Activated CD4-positive, alpha-beta memory T cell treated with anti-CD3 and anti-CD28 coated beads for 36 hours (primary cell): ENCODE measurements around the gene WNT7A. TPM values are rescaled to one million over a fixed set of nuclear protein-coding genes. Genes with fewer than 3 reads are reported as not detected.

Experiments
- CTCF ChIA-PET: fragments of 350-600 bp; sonication (Branson Sonifier 250); formaldehyde crosslinking; loops from one replicate; lab custom pipeline; 2021; ENCODE audit warnings: antibody characterized with exemption, inconsistent platforms; lab: Charles Lee
- POLR2A ChIA-PET: fragments of 350-600 bp; sonication (Branson Sonifier 250); formaldehyde crosslinking; loops from one replicate; lab custom pipeline; 2021; ENCODE audit warnings: antibody characterized with exemption; lab: Charles Lee
- DNase-seq: peaks from one replicate; pipeline ENCODE4 v3.0.0-alpha.2; 2020
- H3K27ac Mint-ChIP-seq: one replicate; pipeline ENCODE4 v1.8.0; 2021; ENCODE audit warnings: mixed read lengths
- H3K27me3 Mint-ChIP-seq: one replicate; pipeline ENCODE4 v1.8.0; 2021; ENCODE audit warnings: mixed read lengths
- H3K36me3 Mint-ChIP-seq: one replicate; pipeline ENCODE4 v1.8.0; 2021; ENCODE audit warnings: mixed read lengths
- H3K4me1 Mint-ChIP-seq: one replicate; pipeline ENCODE4 v1.8.0; 2021; ENCODE audit warnings: low read depth, mixed read lengths
- H3K4me3 Mint-ChIP-seq: one replicate; pipeline ENCODE4 v1.8.0; 2021; ENCODE audit warnings: mild to moderate bottlenecking, mixed read lengths
- H3K9me3 Mint-ChIP-seq: one replicate; pipeline ENCODE4 v1.8.0; 2021; ENCODE audit warnings: mixed read lengths
- intact Hi-C: fragments of 100-400 bp; cut with micrococcal nuclease; formaldehyde crosslinking; loops from one replicate; pipeline ENCODE4 v1.15.1; 2023
- total RNA-seq, 2 experiments: library from RNA; stranded (reverse); gene quantifications; one replicate each; pipeline ENCODE4 v1.2.3, GENCODE V29; 2021

WNT7A gene
- total RNA-seq, 2 experiments from 2014 or later, result 0.29 to 0.33 TPM

GRCh38 chr3:13822042-13822441, 57.8 kb downstream of the WNT7A start:
- Mint-ChIP-seq H3K4me1 (peaks cover 9% of the 10 kb centered on the region), H3K27me3 (no peaks in the 10 kb centered on the region), H3K4me3 (no peak overlapping the region), H3K27ac (peak overlapping the region; percentile 43), H3K9me3 (peaks cover 8% of the 10 kb centered on the region), H3K36me3 (peaks cover 20% of the 10 kb centered on the region)
- CTCF ChIA-PET, result no interaction called here
- DNase-seq, result peak; percentile 29
- intact Hi-C loops, result no loop called here
- POLR2A ChIA-PET, result interaction anchor here (0.6 kb wide), 1 partner anchor 115 kb away, joined by 3 read pairs; no protein-coding TSS in a partner anchor

DNA sequence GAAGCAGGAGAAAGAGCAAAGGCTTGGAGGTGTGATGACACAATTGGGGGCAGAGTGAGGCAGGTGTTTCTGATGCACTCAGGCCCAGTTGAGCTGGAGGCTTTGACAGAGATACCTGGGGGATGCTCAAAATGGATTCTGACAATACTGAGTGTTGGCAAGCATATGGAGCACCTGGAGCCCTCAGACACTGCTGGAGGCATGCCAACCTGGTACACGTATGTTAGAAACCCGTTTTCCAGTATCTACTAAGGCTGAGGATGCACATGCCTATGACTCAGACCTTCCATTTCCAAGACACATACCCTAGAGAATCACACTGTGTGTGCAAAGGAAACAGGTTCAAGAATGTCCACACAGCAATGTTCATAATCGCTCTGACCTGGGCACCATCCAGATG, 58.7 kb downstream of the WNT7A start:
- H3K4me3 Mint-ChIP-seq, result no peak overlapping the region
- H3K27me3 Mint-ChIP-seq, result no peaks in the 10 kb centered on the region
- CTCF ChIA-PET, result no interaction called here
- intact Hi-C loops, result no loop called here
- H3K27ac Mint-ChIP-seq, result peak overlapping the region; percentile 14
- POLR2A ChIA-PET, result no interaction called here
- no peak for DNase-seq
- H3K36me3 Mint-ChIP-seq, result peaks cover 29% of the 10 kb centered on the region
- peaks cover 8% of the 10 kb centered on the region for H3K9me3 Mint-ChIP-seq
- peaks cover 9% of the 10 kb centered on the region for H3K4me1 Mint-ChIP-seq

GRCh38 chr3:13818919-13819318, 61.0 kb downstream of the WNT7A start:
- Mint-ChIP-seq H3K36me3 (peaks cover 46% of the 10 kb centered on the region), H3K27me3 (no peaks in the 10 kb centered on the region), H3K27ac (no peak overlapping the region), H3K4me1 (peaks cover 9% of the 10 kb centered on the region), H3K9me3 (peaks cover 8% of the 10 kb centered on the region), H3K4me3 (no peak overlapping the region)
- ChIA-PET POLR2A (no interaction called here), CTCF (no interaction called here)
- intact Hi-C loops, result no loop called here
- DNase-seq, result no peak

GRCh38 chr3:13815088-13815683, 64.7 kb downstream of the WNT7A start:
- ChIA-PET POLR2A (no interaction called here), CTCF (no interaction called here)
- no peak overlapping the region for H3K27ac Mint-ChIP-seq
- no peaks in the 10 kb centered on the region for H3K4me1 Mint-ChIP-seq
- H3K36me3 Mint-ChIP-seq, result peaks cover 54% of the 10 kb centered on the region
- intact Hi-C loops, result no loop called here
- H3K27me3 Mint-ChIP-seq, result no peaks in the 10 kb centered on the region
- H3K4me3 Mint-ChIP-seq, result no peak overlapping the region
- no peak for DNase-seq
- H3K9me3 Mint-ChIP-seq, result peaks cover 8% of the 10 kb centered on the region

GRCh38 chr3:13812034-13812471, 67.8 kb downstream of the WNT7A start:
- Mint-ChIP-seq H3K27ac (no peak overlapping the region), H3K27me3 (no peaks in the 10 kb centered on the region), H3K4me1 (no peaks in the 10 kb centered on the region), H3K36me3 (peaks cover 34% of the 10 kb centered on the region), H3K4me3 (no peak overlapping the region), H3K9me3 (peaks cover 2% of the 10 kb centered on the region)
- CTCF ChIA-PET, result no interaction called here
- POLR2A ChIA-PET, result no interaction called here
- no peak for DNase-seq
- intact Hi-C loops, result no loop called here

GRCh38 chr3:13811614-13812013, 68.3 kb downstream of the WNT7A start:
- Mint-ChIP-seq H3K4me1 (no peaks in the 10 kb centered on the region), H3K27ac (no peak overlapping the region), H3K9me3 (peaks cover 5% of the 10 kb centered on the region), H3K4me3 (no peak overlapping the region), H3K36me3 (peaks cover 30% of the 10 kb centered on the region), H3K27me3 (no peaks in the 10 kb centered on the region)
- DNase-seq, result no peak
- ChIA-PET POLR2A (no interaction called here), CTCF (no interaction called here)
- intact Hi-C loops, result no loop called here

DNA sequence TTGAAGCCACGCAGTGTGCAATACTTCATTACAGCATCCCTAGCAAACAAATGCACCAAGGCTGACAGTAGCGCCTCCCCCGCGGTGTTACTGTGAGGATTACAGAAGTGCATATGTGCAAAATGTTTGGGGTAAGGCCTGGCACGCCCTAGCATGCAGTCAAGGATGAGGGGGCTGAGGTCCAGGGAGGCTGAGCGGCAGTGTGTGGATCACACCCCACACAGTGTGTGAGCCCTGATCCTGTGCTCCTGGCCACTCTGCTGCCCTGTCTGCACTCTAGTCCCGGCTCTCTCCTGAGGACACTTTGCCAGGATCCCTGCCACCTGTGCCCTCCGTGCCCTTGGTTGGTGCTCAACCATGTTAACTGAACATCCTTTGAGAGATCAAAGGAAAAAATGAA, 71.3 kb downstream of the WNT7A start:
- H3K27ac Mint-ChIP-seq, result no peak overlapping the region
- no peaks in the 10 kb centered on the region for H3K4me1 Mint-ChIP-seq
- H3K27me3 Mint-ChIP-seq, result no peaks in the 10 kb centered on the region
- H3K36me3 Mint-ChIP-seq, result peaks cover 3% of the 10 kb centered on the region
- DNase-seq, result no peak
- intact Hi-C loops, result no loop called here
- H3K4me3 Mint-ChIP-seq, result no peak overlapping the region
- peaks cover 9% of the 10 kb centered on the region for H3K9me3 Mint-ChIP-seq
- CTCF ChIA-PET, result no interaction called here
- POLR2A ChIA-PET, result no interaction called here

DNA sequence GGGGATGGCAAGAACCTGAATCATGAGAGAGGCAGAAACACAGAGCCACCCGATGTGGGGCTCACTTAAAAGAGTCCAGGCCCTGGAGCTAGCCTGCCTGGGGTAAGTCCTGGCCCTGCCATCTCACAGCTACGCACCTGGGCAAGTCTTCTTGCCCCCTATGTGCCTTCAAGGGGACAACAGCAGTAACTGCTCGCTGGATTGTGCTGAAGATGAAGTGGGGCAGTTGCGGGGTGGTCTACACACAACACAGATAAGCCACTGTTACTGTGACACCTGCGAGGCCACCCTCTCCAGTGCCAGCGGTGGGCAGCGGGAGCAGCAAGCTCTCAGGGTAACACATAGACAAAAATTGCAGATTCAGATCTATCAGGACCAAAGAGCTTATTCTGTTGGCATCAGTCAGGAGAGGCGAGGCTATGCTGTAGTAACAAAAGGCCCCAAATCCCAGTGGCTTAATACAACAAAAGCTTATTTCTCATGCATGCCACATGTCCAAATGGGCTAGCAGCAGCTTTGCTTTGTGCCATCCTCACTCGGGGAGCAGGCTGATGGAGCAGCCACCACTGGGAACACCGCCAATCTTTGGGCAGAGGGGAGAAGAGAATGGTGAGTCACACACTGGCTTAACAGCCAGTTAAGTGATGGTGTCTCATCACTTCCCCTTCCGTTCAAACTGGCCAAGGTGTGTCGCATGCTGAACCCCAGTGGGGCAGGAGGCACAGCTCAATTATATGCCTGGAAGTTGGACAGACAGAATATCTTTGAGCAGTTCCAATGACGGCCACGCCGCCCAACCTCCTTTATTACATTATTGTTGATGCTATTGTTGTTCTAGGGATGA, 78.3 kb downstream of the WNT7A start:
- no peak for DNase-seq
- intact Hi-C loops, result no loop called here

DNA sequence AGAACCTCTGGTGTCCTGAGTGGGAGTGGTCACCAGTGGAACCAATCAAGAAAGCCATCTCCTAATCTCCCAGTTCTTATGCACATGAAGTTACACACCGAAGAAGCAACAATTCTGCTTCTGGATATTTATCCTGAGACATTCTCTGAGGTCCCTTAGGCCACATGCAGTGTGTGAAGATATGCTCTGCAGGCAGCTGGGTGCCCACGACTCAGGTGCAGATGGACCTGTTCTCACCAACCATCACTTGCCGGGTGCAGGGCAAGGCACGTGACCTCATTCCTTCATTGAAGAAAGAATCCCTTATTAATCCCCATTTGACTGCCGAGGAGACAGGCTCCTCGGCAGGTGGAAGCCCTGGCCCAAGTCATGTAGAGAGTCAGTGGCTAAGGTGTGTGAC, 79.8 kb downstream of the WNT7A start:
- no peaks in the 10 kb centered on the region for H3K9me3 Mint-ChIP-seq
- POLR2A ChIA-PET, result no interaction called here
- H3K36me3 Mint-ChIP-seq, result no peaks in the 10 kb centered on the region
- intact Hi-C loops, result no loop called here
- H3K27ac Mint-ChIP-seq, result no peak overlapping the region
- CTCF ChIA-PET, result no interaction called here
- DNase-seq, result no peak
- no peaks in the 10 kb centered on the region for H3K4me1 Mint-ChIP-seq
- H3K27me3 Mint-ChIP-seq, result peaks cover 1% of the 10 kb centered on the region
- H3K4me3 Mint-ChIP-seq, result no peak overlapping the region

More for the DNA sequence above, 78.3 kb downstream of the WNT7A start:
- ChIA-PET POLR2A (no interaction called here), CTCF (interaction anchor here (0.5 kb wide), 1 partner anchor 214 kb away, joined by 3 read pairs; no protein-coding TSS in a partner anchor)
- H3K36me3 Mint-ChIP-seq, result no peaks in the 10 kb centered on the region
- H3K27me3 Mint-ChIP-seq, result peaks cover 1% of the 10 kb centered on the region
- no peak overlapping the region for H3K27ac Mint-ChIP-seq
- peaks cover 4% of the 10 kb centered on the region for H3K9me3 Mint-ChIP-seq
- no peaks in the 10 kb centered on the region for H3K4me1 Mint-ChIP-seq
- H3K4me3 Mint-ChIP-seq, result no peak overlapping the region

DNA sequence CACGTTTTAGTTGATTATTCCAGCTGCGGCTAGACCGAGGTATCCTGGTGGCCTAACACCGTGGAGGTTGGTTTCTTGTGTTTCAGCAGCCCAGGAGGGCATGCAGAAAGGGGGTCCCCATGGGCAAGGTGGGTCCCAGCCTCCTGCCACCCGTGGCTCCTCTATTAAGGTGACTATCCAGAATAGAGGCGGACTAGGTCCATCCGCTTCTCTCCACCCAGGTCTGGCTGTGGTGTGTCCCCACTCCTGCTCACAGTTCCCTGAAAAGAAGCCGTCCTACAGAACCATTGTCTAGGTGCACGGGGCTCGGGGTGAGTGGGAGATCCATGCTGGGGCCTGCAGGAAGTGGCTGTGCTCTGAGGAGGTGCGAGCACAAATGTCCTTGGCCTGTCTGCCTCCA, 81.5 kb downstream of the WNT7A start:
- ChIA-PET POLR2A (no interaction called here), CTCF (no interaction called here)
- no peak overlapping the region for H3K4me3 Mint-ChIP-seq
- no peaks in the 10 kb centered on the region for H3K36me3 Mint-ChIP-seq
- H3K27ac Mint-ChIP-seq, result no peak overlapping the region
- peaks cover 2% of the 10 kb centered on the region for H3K27me3 Mint-ChIP-seq
- no peaks in the 10 kb centered on the region for H3K9me3 Mint-ChIP-seq
- intact Hi-C loops, result no loop called here
- no peak for DNase-seq
- no peaks in the 10 kb centered on the region for H3K4me1 Mint-ChIP-seq

DNA sequence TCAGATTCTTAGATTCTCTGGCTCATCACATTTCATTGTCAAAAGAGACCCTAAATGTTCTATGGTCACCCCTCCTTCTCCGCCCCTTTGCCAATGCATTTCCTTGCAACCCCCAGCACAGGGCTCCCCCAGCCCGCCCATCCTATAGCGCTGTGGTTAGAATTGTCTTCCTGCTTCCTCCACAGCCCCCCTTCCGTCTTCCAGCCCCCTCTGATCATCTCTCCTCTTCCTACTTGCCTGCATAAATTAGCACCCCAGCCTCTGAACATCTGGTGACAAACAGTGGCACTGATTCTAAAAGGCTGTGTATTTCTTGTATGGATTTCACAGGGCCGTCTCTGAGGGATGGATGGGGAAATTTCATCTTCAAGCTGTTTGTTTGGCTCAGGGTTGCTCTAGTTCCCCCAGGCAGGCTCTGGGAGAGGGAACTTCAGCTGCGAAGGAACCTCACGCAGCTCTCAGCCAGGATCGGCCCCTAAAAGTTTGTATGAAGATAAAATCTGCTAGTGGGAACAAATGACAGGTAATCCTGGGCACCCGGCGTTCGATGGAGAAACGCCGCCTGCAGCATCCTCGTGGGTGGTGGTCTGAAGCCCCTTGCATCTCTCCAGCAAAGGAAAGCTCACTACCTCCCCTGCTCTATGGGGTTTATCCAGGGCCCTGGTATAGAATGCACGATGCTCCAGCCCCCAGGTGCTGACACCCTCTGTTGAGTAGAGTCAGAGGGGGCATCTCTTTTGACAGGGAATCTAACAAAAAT, 83.0 kb downstream of the WNT7A start:
- intact Hi-C loops, result no loop called here
- ChIA-PET CTCF (no interaction called here), POLR2A (no interaction called here)
- peaks cover 4% of the 10 kb centered on the region for H3K27me3 Mint-ChIP-seq
- no peak overlapping the region for H3K4me3 Mint-ChIP-seq
- no peaks in the 10 kb centered on the region for H3K36me3 Mint-ChIP-seq
- no peak overlapping the region for H3K27ac Mint-ChIP-seq
- H3K9me3 Mint-ChIP-seq, result no peaks in the 10 kb centered on the region
- DNase-seq, result no peak
- no peaks in the 10 kb centered on the region for H3K4me1 Mint-ChIP-seq

DNA sequence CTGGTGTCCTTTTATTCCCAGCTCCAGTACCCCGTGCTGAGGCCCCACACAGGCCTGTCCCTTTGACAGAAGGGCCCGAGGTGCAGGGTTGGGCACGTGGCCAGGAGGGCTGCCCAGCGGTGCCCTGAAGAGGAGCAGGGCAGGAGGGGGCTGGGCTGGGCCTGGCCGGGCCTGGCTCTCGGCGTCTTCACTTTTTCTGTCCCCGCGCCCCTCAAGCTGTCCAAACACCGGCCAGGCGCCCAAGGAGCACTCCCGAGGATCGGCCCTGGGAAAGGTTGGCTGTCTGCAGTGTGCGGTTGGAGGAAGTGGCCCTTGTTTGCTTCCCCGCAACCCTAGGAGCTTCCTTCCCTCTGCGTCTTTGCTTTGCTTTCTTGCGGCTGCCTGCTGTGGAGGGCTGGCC, 84.1 kb downstream of the WNT7A start:
- H3K9me3 Mint-ChIP-seq, result no peaks in the 10 kb centered on the region
- peaks cover 5% of the 10 kb centered on the region for H3K27me3 Mint-ChIP-seq
- no peak overlapping the region for H3K4me3 Mint-ChIP-seq
- no peak for DNase-seq
- intact Hi-C loops, result no loop called here
- H3K36me3 Mint-ChIP-seq, result no peaks in the 10 kb centered on the region
- no peaks in the 10 kb centered on the region for H3K4me1 Mint-ChIP-seq
- POLR2A ChIA-PET, result no interaction called here
- CTCF ChIA-PET, result interaction anchor here (0.7 kb wide), 1 partner anchor 705 kb away, joined by 3 read pairs; no protein-coding TSS in a partner anchor
- H3K27ac Mint-ChIP-seq, result no peak overlapping the region
